KG1 (cell line): ENCODE results near the gene ADAMTS17.

ENCODE experiments used
- DNase-seq: peaks from one replicate; lab custom pipeline; 2025; lab: John Stamatoyannopoulos, UW

The ADAMTS17 gene

GRCh38 chr15:100196326-100197058, 145.3 kb downstream of the ADAMTS17 start:
- DNase-seq, result no peak

- no peak for DNase-seq
These were observed 146.8 kb downstream of the ADAMTS17 start for GRCh38 chr15:100194996-100195395.

- no peak for DNase-seq
These were observed 148.4 kb downstream of the ADAMTS17 start for GRCh38 chr15:100193277-100193860.

- no peak for DNase-seq
These were observed 149.4 kb downstream of the ADAMTS17 start for GRCh38 chr15:100192097-100193080.

GRCh38 chr15:100191161-100191560, 150.6 kb downstream of the ADAMTS17 start:
- DNase-seq, result no peak

GRCh38 chr15:100190675-100191074, 151.1 kb downstream of the ADAMTS17 start:
- no peak for DNase-seq

- DNase-seq, result no peak
These were observed 151.9 kb downstream of the ADAMTS17 start for GRCh38 chr15:100189849-100190248.

- DNase-seq, result no peak
These were observed 152.5 kb downstream of the ADAMTS17 start for GRCh38 chr15:100189319-100189718.

- no peak for DNase-seq
These were observed 154.1 kb downstream of the ADAMTS17 start for GRCh38 chr15:100187677-100188076.

GRCh38 chr15:100186960-100187359, 154.8 kb downstream of the ADAMTS17 start:
- no peak for DNase-seq

- no peak for DNase-seq
These were observed 155.4 kb downstream of the ADAMTS17 start for GRCh38 chr15:100186366-100186765.

- no peak for DNase-seq
These were observed 157.8 kb downstream of the ADAMTS17 start for GRCh38 chr15:100183921-100184495.

- DNase-seq, result no peak
These were observed 160.9 kb downstream of the ADAMTS17 start for GRCh38 chr15:100180921-100181320.

- no peak for DNase-seq
These were observed 166.2 kb downstream of the ADAMTS17 start for GRCh38 chr15:100175406-100176114.

- no peak for DNase-seq
These were observed 166.9 kb downstream of the ADAMTS17 start for GRCh38 chr15:100174904-100175275.

- DNase-seq, result no peak
These were observed 167.4 kb downstream of the ADAMTS17 start for GRCh38 chr15:100174159-100174903.

- DNase-seq, result no peak
These were observed 169.3 kb downstream of the ADAMTS17 start for GRCh38 chr15:100172356-100173024.

GRCh38 chr15:100171411-100171810, 170.4 kb downstream of the ADAMTS17 start:
- DNase-seq, result no peak

GRCh38 chr15:100170291-100171210, 171.2 kb downstream of the ADAMTS17 start:
- no peak for DNase-seq
